HepG2 (cell line): ENCODE measurements around the gene ZFAND2B. TPM values are rescaled to one million over a fixed set of nuclear protein-coding genes. Genes with fewer than 3 reads are reported as not detected.

Source experiments
- E2F1 ChIP-seq: sonication (generic); formaldehyde crosslinking; IDR thresholded peaks from 2 replicates; pipeline ENCODE4 v1.5.0; 2020; ENCODE audit warnings: missing genetic modification reagents
- EZH2 ChIP-seq: conservative IDR thresholded peaks from 2 replicates; pipeline ENCODE4 v1.6.1; 2012; ENCODE audit warnings: mild to moderate bottlenecking, low read depth, low read length, moderate library complexity
- KDM1A ChIP-seq: IDR thresholded peaks from 2 replicates; pipeline ENCODE4 v1.6.1; 2016; ENCODE audit warnings: missing compliant biosample characterization
- MBD4 ChIP-seq: IDR thresholded peaks from 2 replicates; pipeline ENCODE4 v1.6.1; 2012; ENCODE audit warnings: low read length, inconsistent platforms, borderline replicate concordance
- MIXL1 ChIP-seq: IDR thresholded peaks from 2 replicates; pipeline ENCODE4 v1.6.1; 2016
- NCOA5 ChIP-seq: sonication (generic); formaldehyde crosslinking; IDR thresholded peaks from 2 replicates; pipeline ENCODE4 v1.4.0; 2020; ENCODE audit warnings: missing genetic modification reagents
- PHB2 ChIP-seq: fragments of 450-650 bp; IDR thresholded peaks from 2 replicates; pipeline ENCODE4 v1.6.1; 2018; ENCODE audit not compliant: partially characterized antibody
- PHF8 ChIP-seq: sonication (generic); formaldehyde crosslinking; IDR thresholded peaks from 2 replicates; pipeline ENCODE4 v1.5.0; 2020; ENCODE audit warnings: missing genetic modification reagents
- RXRA ChIP-seq: sonication (generic); formaldehyde crosslinking; IDR thresholded peaks from 2 replicates; pipeline ENCODE4 v1.5.1; 2020; ENCODE audit warnings: missing genetic modification reagents
- SIN3A ChIP-seq: IDR thresholded peaks from 2 replicates; pipeline ENCODE4 v1.6.1; 2011; ENCODE audit warnings: low read depth, mild to moderate bottlenecking, control low read depth, low read length, borderline replicate concordance
- SMARCE1 ChIP-seq: fragments of 450-650 bp; IDR thresholded peaks from 2 replicates; pipeline ENCODE4 v1.6.1; 2017; ENCODE audit warnings: borderline replicate concordance
- SNAPC5 ChIP-seq: sonication (generic); formaldehyde crosslinking; IDR thresholded peaks from 2 replicates; pipeline ENCODE4 v1.8.1; 2023; ENCODE audit warnings: mild to moderate bottlenecking, missing genetic modification reagents, borderline replicate concordance
- TCF12 ChIP-seq, 2 experiments: fragments of 450-650 bp in 1 of 2; sonication (generic) in 1 of 2; formaldehyde crosslinking in 1 of 2; IDR thresholded peaks; 2 replicates each; pipeline versions ENCODE4 v1.6.1 to v1.8.0; 2017 to 2022; ENCODE audit warnings: antibody characterized with exemption in 1 of 2, mild to moderate bottlenecking in 1 of 2, missing genetic modification reagents in 1 of 2, moderate library complexity in 1 of 2
- TOE1 ChIP-seq: sonication (generic); formaldehyde crosslinking; IDR thresholded peaks from 2 replicates; pipeline ENCODE4 v1.4.0; 2020; ENCODE audit warnings: mild to moderate bottlenecking, missing genetic modification reagents
- ZNF12 ChIP-seq: sonication (generic); formaldehyde crosslinking; IDR thresholded peaks from 2 replicates; pipeline ENCODE4 v1.5.0; 2020; ENCODE audit warnings: missing genetic modification reagents
- ZNF296 ChIP-seq: sonication (generic); formaldehyde crosslinking; conservative IDR thresholded peaks from 2 replicates; pipeline ENCODE4 v1.5.0; 2020; ENCODE audit warnings: mild to moderate bottlenecking, missing genetic modification reagents
- ZNF33B ChIP-seq: sonication (generic); formaldehyde crosslinking; IDR thresholded peaks from 2 replicates; pipeline ENCODE4 v1.5.1; 2020; ENCODE audit warnings: mild to moderate bottlenecking, missing genetic modification reagents
- ZSCAN22 ChIP-seq: sonication (generic); formaldehyde crosslinking; IDR thresholded peaks from 2 replicates; pipeline ENCODE4 v1.4.0; 2020; ENCODE audit warnings: mild to moderate bottlenecking, missing genetic modification reagents
- polyA plus RNA-seq, 8 experiments: library from polyadenylated mRNA; depleted of rRNA in 3 of 8; stranded (reverse) in 7 of 8; unstranded in 1 of 8; fragments of >200 nt; fragmentation: Illumina TruSeq in 4 of 8; extraction: Trizol in 4 of 8; gene quantifications; 2 replicates each; pipeline versions ENCODE4 v1.2.1 to v1.2.3, GENCODE V29; 2011 to 2016; ENCODE audit warnings: low read depth in 4 of 8, missing spikeins in 1 of 8, mixed read lengths in 1 of 8; ENCODE audit not compliant: insufficient read depth in 1 of 8
- total RNA-seq, 5 experiments: library from RNA; depleted of rRNA; stranded (reverse); fragments of >200 nt; fragmentation: Illumina TruSeq; extraction: Trizol; gene quantifications; 2 replicates each; pipeline ENCODE4 v1.2.3, GENCODE V29; 2016; ENCODE audit warnings: low read depth in 1 of 5
- TF ChIP-seq, protein P1 (sequence below): sonication (generic); formaldehyde crosslinking; conservative IDR thresholded peaks from 2 replicates; pipeline ENCODE4 v1.4.0; 2020; ENCODE audit warnings: missing genetic modification reagents
- TF ChIP-seq, protein P2 (sequence below): sonication (generic); formaldehyde crosslinking; IDR thresholded peaks from 2 replicates; pipeline ENCODE4 v1.5.0; 2020; ENCODE audit warnings: mild to moderate bottlenecking, missing genetic modification reagents
- TF ChIP-seq, protein P3 (sequence below): sonication (generic); formaldehyde crosslinking; IDR thresholded peaks from 2 replicates; pipeline ENCODE4 v1.4.0; 2020; ENCODE audit warnings: missing genetic modification reagents

The ZFAND2B gene
- total and polyA plus RNA-seq, 2 of the 13 experiments (the other 11 are each of a cell fraction or from before 2014, with no cell fraction given): 53.3 to 115 TPM

GRCh38 chr2:219245148-219245898 lies 38.7 kb downstream of the ZFAND2B start, which contains the start of the genes GLB1L and STK16 (continued):
- TF ChIP-seq, protein P1, sequence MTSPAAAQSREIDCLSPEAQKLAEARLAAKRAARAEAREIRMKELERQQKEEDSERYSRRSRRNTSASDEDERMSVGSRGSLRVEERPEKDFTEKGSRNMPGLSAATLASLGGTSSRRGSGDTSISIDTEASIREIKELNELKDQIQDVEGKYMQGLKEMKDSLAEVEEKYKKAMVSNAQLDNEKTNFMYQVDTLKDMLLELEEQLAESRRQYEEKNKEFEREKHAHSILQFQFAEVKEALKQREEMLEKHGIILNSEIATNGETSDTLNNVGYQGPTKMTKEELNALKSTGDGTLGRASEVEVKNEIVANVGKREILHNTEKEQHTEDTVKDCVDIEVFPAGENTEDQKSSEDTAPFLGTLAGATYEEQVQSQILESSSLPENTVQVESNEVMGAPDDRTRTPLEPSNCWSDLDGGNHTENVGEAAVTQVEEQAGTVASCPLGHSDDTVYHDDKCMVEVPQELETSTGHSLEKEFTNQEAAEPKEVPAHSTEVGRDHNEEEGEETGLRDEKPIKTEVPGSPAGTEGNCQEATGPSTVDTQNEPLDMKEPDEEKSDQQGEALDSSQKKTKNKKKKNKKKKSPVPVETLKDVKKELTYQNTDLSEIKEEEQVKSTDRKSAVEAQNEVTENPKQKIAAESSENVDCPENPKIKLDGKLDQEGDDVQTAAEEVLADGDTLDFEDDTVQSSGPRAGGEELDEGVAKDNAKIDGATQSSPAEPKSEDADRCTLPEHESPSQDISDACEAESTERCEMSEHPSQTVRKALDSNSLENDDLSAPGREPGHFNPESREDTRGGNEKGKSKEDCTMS (CRISPR knock-in tag): peak; percentile 57; the same call in 1 of the 2 replicates
- TF ChIP-seq EZH2 (no peak), ZSCAN22 (CRISPR knock-in tag) (no peak), ZNF33B (CRISPR knock-in tag) (no peak; the same call in 1 of the 2 replicates), PHF8 (peak; percentile 100), TCF12 (IDR thresholded peaks at IDR 0.05) (no peak), TCF12 (CRISPR knock-in tag; IDR thresholded peaks at IDR 0.05) (no peak), ZNF12 (peak; percentile 71; the same call in 1 of the 2 replicates), KDM1A (CRISPR knock-in tag) (peak; percentile 59; the same call in 1 of the 2 replicates), RXRA (CRISPR knock-in tag) (peak; percentile 94), NCOA5 (no peak), PHB2 (no peak), SIN3A (peak; percentile 98), TOE1 (0 out of 2 replicates have a peak, but pooled peaks have one; percentile 62), E2F1 (no peak; the same call in 1 of the 2 replicates), ZNF296 (CRISPR knock-in tag) (no peak; the same call in 1 of the 2 replicates), SMARCE1 (no peak), SNAPC5 (CRISPR knock-in tag) (no peak), MIXL1 (CRISPR knock-in tag) (peak; percentile 62), MBD4 (no peak)
- TF ChIP-seq, protein P2, sequence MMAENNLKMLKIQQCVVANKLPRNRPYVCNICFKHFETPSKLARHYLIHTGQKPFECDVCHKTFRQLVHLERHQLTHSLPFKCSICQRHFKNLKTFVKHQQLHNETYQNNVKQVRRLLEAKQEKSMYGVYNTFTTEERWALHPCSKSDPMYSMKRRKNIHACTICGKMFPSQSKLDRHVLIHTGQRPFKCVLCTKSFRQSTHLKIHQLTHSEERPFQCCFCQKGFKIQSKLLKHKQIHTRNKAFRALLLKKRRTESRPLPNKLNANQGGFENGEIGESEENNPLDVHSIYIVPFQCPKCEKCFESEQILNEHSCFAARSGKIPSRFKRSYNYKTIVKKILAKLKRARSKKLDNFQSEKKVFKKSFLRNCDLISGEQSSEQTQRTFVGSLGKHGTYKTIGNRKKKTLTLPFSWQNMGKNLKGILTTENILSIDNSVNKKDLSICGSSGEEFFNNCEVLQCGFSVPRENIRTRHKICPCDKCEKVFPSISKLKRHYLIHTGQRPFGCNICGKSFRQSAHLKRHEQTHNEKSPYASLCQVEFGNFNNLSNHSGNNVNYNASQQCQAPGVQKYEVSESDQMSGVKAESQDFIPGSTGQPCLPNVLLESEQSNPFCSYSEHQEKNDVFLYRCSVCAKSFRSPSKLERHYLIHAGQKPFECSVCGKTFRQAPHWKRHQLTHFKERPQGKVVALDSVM (CRISPR knock-in tag): peak; percentile 51
- TF ChIP-seq, protein P3, sequence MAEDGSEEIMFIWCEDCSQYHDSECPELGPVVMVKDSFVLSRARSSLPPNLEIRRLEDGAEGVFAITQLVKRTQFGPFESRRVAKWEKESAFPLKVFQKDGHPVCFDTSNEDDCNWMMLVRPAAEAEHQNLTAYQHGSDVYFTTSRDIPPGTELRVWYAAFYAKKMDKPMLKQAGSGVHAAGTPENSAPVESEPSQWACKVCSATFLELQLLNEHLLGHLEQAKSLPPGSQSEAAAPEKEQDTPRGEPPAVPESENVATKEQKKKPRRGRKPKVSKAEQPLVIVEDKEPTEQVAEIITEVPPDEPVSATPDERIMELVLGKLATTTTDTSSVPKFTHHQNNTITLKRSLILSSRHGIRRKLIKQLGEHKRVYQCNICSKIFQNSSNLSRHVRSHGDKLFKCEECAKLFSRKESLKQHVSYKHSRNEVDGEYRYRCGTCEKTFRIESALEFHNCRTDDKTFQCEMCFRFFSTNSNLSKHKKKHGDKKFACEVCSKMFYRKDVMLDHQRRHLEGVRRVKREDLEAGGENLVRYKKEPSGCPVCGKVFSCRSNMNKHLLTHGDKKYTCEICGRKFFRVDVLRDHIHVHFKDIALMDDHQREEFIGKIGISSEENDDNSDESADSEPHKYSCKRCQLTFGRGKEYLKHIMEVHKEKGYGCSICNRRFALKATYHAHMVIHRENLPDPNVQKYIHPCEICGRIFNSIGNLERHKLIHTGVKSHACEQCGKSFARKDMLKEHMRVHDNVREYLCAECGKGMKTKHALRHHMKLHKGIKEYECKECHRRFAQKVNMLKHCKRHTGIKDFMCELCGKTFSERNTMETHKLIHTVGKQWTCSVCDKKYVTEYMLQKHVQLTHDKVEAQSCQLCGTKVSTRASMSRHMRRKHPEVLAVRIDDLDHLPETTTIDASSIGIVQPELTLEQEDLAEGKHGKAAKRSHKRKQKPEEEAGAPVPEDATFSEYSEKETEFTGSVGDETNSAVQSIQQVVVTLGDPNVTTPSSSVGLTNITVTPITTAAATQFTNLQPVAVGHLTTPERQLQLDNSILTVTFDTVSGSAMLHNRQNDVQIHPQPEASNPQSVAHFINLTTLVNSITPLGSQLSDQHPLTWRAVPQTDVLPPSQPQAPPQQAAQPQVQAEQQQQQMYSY (CRISPR knock-in tag): peak; percentile 71; the same call in 1 of the 2 replicates
